ENCODE results near the gene MACROD2. TPM values are rescaled to one million over a fixed set of nuclear protein-coding genes. Genes with fewer than 3 reads are reported as not detected.

The MACROD2 gene
- total RNA-seq, 1 experiment from 2014 or later, result 3.7 TPM

- no peak for TF ChIP-seq POLR2A (IDR thresholded peaks at IDR 0.05; ENCODE audit: borderline replicate concordance, extremely low read depth, insufficient read depth, insufficient read length)
- no peak for TF ChIP-seq ZBTB33 (IDR thresholded peaks at IDR 0.05; ENCODE audit: extremely low read depth, insufficient replicate concordance, low read length)
- no peak for TF ChIP-seq SP1 (IDR thresholded peaks at IDR 0.05; ENCODE audit: low read depth)
- no peak for TF ChIP-seq POLR2AphosphoS5 (IDR thresholded peaks at IDR 0.05; ENCODE audit: low read depth, low read length)
- TF ChIP-seq EGR1 (IDR thresholded peaks at IDR 0.05; ENCODE audit: low read depth), result no peak
- TF ChIP-seq CEBPB (IDR thresholded peaks at IDR 0.05; ENCODE audit: low read depth), result no peak
- TF ChIP-seq SIN3A (IDR thresholded peaks at IDR 0.05; ENCODE audit: low read depth), result no peak
- TF ChIP-seq, protein P1, sequence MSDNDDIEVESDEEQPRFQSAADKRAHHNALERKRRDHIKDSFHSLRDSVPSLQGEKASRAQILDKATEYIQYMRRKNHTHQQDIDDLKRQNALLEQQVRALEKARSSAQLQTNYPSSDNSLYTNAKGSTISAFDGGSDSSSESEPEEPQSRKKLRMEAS (IDR thresholded peaks at IDR 0.05), result no peak
- TF ChIP-seq EZH2 (IDR thresholded peaks at IDR 0.05), result no peak
- TF ChIP-seq CBX3 (IDR thresholded peaks at IDR 0.05; ENCODE audit: low read depth), result no peak
- TF ChIP-seq, protein P2, sequence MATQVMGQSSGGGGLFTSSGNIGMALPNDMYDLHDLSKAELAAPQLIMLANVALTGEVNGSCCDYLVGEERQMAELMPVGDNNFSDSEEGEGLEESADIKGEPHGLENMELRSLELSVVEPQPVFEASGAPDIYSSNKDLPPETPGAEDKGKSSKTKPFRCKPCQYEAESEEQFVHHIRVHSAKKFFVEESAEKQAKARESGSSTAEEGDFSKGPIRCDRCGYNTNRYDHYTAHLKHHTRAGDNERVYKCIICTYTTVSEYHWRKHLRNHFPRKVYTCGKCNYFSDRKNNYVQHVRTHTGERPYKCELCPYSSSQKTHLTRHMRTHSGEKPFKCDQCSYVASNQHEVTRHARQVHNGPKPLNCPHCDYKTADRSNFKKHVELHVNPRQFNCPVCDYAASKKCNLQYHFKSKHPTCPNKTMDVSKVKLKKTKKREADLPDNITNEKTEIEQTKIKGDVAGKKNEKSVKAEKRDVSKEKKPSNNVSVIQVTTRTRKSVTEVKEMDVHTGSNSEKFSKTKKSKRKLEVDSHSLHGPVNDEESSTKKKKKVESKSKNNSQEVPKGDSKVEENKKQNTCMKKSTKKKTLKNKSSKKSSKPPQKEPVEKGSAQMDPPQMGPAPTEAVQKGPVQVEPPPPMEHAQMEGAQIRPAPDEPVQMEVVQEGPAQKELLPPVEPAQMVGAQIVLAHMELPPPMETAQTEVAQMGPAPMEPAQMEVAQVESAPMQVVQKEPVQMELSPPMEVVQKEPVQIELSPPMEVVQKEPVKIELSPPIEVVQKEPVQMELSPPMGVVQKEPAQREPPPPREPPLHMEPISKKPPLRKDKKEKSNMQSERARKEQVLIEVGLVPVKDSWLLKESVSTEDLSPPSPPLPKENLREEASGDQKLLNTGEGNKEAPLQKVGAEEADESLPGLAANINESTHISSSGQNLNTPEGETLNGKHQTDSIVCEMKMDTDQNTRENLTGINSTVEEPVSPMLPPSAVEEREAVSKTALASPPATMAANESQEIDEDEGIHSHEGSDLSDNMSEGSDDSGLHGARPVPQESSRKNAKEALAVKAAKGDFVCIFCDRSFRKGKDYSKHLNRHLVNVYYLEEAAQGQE (IDR thresholded peaks at IDR 0.05; ENCODE audit: low read depth), result no peak
- TF ChIP-seq JUND (IDR thresholded peaks at IDR 0.05), result no peak
- TF ChIP-seq EZH2phosphoT487 (IDR thresholded peaks at IDR 0.05; ENCODE audit: borderline replicate concordance), result no peak
- TF ChIP-seq TCF7L2 (IDR thresholded peaks at IDR 0.05; ENCODE audit: borderline replicate concordance, extremely low read depth, insufficient read depth, insufficient read length), result no peak
- TF ChIP-seq RAD21 (IDR thresholded peaks at IDR 0.05; ENCODE audit: low read depth), result no peak
- no peak for TF ChIP-seq ELF1 (IDR thresholded peaks at IDR 0.05; ENCODE audit: borderline replicate concordance, low read depth)
- no peak for TF ChIP-seq SRF (IDR thresholded peaks at IDR 0.05; ENCODE audit: low read depth)
- H3K27me3 ChIP-seq (ENCODE audit: insufficient read depth, low read length), result no peaks in the 10 kb centered on the region
- ChIA-PET POLR2A (no interaction called here), CTCF (no interaction called here), RAD21 (ENCODE audit: low non-redundant PET in 1 of 2, low total read pairs in 2 of 2, uncharacterized antibody in 2 of 2, unreplicated experiment in 2 of 2) (no interaction called here)
- H3K79me2 ChIP-seq (ENCODE audit: insufficient read depth, low read length), result no peaks in the 10 kb centered on the region
- no peak overlapping the region for H3K27ac ChIP-seq (ENCODE audit: low read depth, low read length)
- H4K20me1 ChIP-seq (ENCODE audit: insufficient read depth), result no peaks in the 10 kb centered on the region
- no TSS peak for BruUV-seq (replicated peaks)
- no peak overlapping the region for H3K4me3 ChIP-seq (replicated peaks in 1 of 2; ENCODE audit: low read depth in 1 of 2, low read length in 2 of 2)
- intact Hi-C loops (cut with micrococcal nuclease), result no loop called here
- H3K9me3 ChIP-seq (ENCODE audit: control insufficient read depth in 1 of 2, insufficient read depth in 1 of 2, low read depth in 1 of 2, low read length in 2 of 2), result peaks cover 4 to 7% of the 10 kb centered on the region in 2 experiments; a peak in 2 of 4 replicates
- H3K9me2 ChIP-seq (ENCODE audit: insufficient read depth), result no peaks in the 10 kb centered on the region
- H3K36me3 ChIP-seq (ENCODE audit: control insufficient read depth in 1 of 2, insufficient read depth in 2 of 2, low read length in 2 of 2), result no peaks in the 10 kb centered on the region
- H2AFZ ChIP-seq (ENCODE audit: low read depth, low read length, poor library complexity, severe bottlenecking), result no peak overlapping the region
- H3K4me2 ChIP-seq (ENCODE audit: low read length), result no peak overlapping the region
- H3K9ac ChIP-seq (ENCODE audit: low read length), result no peak overlapping the region
- ATAC-seq (no peak), DNase-seq (ENCODE audit: low read depth, low spot score) (no peak)
- no peaks in the 10 kb centered on the region for H3K4me1 ChIP-seq (ENCODE audit: control insufficient read depth in 1 of 2, insufficient read depth in 2 of 2, low read length in 2 of 2)
Measured at GRCh38 chr20:15653396-15654207, 1658.3 kb downstream of the MACROD2 start.

Measured in HCT116 (cell line).